ENCODE results near the gene PRM1.

PRM1 gene

DNA sequence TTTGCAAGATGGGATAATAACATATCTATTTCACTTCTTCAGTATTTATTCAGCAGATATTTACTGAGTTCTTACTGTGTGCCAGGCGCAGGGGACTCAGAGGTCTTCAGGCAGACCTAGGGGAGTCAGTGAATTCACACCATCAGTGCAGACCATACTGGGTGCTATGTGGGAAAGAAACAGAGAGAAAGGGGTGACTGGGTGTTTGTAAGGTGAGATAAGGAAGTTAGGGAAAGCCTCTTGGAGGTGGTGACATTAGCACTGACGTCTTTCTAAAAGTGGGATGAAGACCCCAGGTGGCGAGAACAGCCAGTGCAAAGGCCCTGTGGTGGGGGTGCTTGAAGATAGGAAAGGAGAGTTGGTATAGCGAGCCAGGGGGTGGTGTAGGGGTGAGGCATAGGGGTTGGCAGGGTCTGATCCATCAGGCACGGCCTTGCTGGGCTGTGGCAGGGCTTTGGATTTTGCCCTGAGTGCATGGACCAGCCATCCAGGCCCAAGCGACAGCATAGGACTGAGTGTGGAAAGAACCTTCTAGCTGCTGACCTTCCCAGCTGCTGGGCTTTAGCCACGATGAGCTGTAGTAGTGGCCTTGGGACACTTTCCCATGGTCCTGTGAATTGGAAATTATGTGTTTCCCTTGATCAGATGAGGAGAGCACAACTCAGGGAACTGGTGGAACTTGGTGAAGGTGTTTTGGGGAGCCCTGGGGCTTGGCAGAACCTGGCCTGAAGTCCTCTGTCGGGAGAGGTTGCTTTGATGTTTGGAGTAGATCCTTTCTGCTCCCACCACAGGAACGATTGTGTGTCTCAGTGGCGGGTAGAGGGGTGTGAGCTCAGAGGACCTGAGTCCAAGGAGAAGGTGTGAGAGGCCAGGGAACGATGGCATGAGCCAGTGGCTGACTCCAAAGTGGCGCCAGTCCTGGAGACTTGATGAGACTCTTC lies 21.2 kb downstream of the PRM1 start:
- no peaks in the 10 kb centered on the region for H3K36me3 ChIP-seq (ENCODE audit: control insufficient read depth in 2 of 2, insufficient read depth in 2 of 2, low read length in 2 of 2)
- H3K9ac ChIP-seq (ENCODE audit: low read depth in 1 of 2, low read length in 2 of 2) = peak overlapping the region in 1 of 2 donors; percentile 64
- no peaks in the 10 kb centered on the region for H3K9me3 ChIP-seq (ENCODE audit: control insufficient read depth in 2 of 2, low read length in 2 of 2)
- peaks cover 42 to 47% of the 10 kb centered on the region in 2 donors for H3K4me1 ChIP-seq (ENCODE audit: control insufficient read depth in 2 of 2, insufficient read depth in 2 of 2, low read length in 2 of 2)
- no peak overlapping the region for H3K4me3 ChIP-seq (ENCODE audit: low read length in 2 of 2)
- no peak overlapping the region for H3K27ac ChIP-seq (ENCODE audit: low read depth in 2 of 2, low read length in 2 of 2)
- H3K27me3 ChIP-seq (ENCODE audit: control insufficient read depth in 2 of 2, insufficient read depth in 2 of 2, low read length in 2 of 2) = no peaks in the 10 kb centered on the region

DNA sequence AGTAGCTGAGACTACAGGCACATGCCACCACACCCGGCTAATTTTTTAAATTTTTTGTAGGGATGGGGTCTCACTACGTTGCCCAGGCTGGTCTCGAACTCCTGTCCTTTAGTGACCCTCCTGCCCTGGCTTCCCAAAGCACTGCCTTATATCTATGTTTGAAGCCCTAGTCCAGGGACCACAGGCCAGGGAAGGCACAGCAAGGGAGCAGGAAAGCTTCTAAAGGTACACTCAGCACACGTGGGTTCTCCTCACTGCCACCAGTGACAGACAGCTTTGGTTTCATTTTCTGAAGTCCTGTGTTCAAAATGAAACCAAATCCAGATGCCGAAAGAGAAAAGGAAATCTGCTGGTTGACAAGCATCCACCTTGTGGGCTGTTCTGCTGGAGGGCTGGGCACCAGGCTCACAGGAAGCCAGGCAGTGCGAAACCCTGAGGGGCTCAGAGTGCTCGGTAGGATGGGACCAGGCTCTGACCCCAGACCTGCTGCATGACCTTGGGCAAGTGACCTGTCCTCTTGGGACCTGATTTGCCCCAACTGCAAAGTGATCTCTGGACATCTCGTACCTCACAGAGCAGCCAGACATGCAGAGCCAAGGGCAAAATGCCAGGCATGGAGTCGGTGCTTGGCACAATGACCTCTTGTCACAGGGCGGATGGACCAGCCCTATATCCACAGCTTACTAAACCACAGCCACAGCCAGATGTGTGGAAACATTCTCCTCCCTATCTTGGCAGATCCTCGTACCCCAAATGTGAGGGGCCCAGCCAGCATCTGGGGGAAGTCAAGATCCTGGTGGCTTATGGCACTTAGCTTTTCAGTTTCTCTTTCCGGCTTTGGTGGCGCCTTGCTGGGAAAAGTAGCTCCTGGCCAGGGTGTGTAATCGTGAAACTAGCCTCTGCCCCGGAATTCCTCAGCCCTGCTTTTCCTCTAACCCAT lies 22.3 kb downstream of the PRM1 start:
- no peaks in the 10 kb centered on the region for H3K27me3 ChIP-seq (ENCODE audit: control insufficient read depth in 2 of 2, insufficient read depth in 2 of 2, low read length in 2 of 2)
- peaks cover 36 to 45% of the 10 kb centered on the region in 2 donors for H3K4me1 ChIP-seq (ENCODE audit: control insufficient read depth in 2 of 2, insufficient read depth in 2 of 2, low read length in 2 of 2)
- no peaks in the 10 kb centered on the region for H3K9me3 ChIP-seq (ENCODE audit: control insufficient read depth in 2 of 2, low read length in 2 of 2)
- H3K4me3 ChIP-seq (ENCODE audit: low read length in 2 of 2) = peak overlapping the region; percentile 20 to 63
- H3K9ac ChIP-seq (ENCODE audit: low read depth in 1 of 2, low read length in 2 of 2) = peak overlapping the region in 1 of 2 donors; percentile 64
- H3K27ac ChIP-seq (ENCODE audit: low read depth in 2 of 2, low read length in 2 of 2) = peak overlapping the region; percentile 49 to 52
- H3K36me3 ChIP-seq (ENCODE audit: control insufficient read depth in 2 of 2, insufficient read depth in 2 of 2, low read length in 2 of 2) = no peaks in the 10 kb centered on the region

DNA sequence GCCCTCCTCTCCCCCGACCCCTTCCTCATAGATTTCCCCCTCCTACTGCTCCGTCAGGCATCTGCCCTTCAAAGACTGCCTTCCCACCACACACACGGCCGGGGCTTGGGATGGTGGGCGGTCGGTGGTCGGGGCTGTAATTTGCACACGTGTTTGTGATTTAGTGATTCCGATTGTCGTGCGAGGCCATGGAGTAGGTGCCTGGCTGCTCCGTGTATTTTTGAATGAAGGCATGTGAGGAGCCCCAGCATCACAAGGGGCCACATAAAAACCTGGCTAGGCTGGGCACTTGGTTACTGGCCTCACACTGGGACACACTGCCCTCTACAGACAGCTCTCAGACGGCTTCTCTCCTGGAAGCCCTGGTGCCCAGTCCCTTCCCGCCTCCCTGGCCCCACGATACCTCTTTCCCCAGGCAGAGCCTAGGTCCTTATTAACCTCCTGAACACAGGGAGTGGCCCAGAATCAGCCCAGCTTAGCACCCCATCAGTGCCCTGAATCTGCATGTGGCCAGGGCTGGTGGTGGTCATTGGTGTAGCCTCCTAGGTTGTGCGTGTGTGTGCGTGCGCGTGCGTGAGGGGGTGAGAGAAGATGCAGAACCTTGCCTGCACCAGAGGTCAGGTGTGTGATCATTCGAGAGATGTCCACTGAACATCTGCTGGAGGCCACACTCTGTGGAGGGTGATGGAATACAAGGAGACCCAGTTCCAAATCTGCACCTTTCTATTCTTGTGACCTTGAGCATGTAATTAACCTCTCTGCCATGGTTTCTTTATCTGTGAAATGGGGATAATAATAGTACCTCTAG lies 23.8 kb downstream of the PRM1 start:
- H3K4me1 ChIP-seq (ENCODE audit: control insufficient read depth in 2 of 2, insufficient read depth in 2 of 2, low read length in 2 of 2) = peaks cover 31 to 35% of the 10 kb centered on the region in 2 donors

GRCh38 chr16:11256661-11257130 lies 24.4 kb downstream of the PRM1 start:
- Histone ChIP-seq H3K36me3 (ENCODE audit: control insufficient read depth in 2 of 2, insufficient read depth in 2 of 2, low read length in 2 of 2) (peaks cover 0 to 1% of the 10 kb centered on the region in 2 donors), H3K27me3 (ENCODE audit: control insufficient read depth in 2 of 2, insufficient read depth in 2 of 2, low read length in 2 of 2) (no peaks in the 10 kb centered on the region), H3K4me3 (ENCODE audit: low read length in 2 of 2) (peak overlapping the region; percentile 81 to 97), H3K4me1 (ENCODE audit: control insufficient read depth in 2 of 2, insufficient read depth in 2 of 2, low read length in 2 of 2) (peaks cover 31 to 35% of the 10 kb centered on the region in 2 donors), H3K9me3 (ENCODE audit: control insufficient read depth in 2 of 2, low read length in 2 of 2) (no peaks in the 10 kb centered on the region), H3K9ac (ENCODE audit: low read depth in 1 of 2, low read length in 2 of 2) (peak overlapping the region; percentile 88 to 93), H3K27ac (ENCODE audit: low read depth in 2 of 2, low read length in 2 of 2) (peak overlapping the region; percentile 98)

More for the DNA sequence above, 23.8 kb downstream of the PRM1 start:
- H3K4me3 ChIP-seq (ENCODE audit: low read length in 2 of 2) = peak overlapping the region; percentile 81 to 97
- H3K27ac ChIP-seq (ENCODE audit: low read depth in 2 of 2, low read length in 2 of 2) = peak overlapping the region; percentile 98
- peaks cover 0 to 1% of the 10 kb centered on the region in 2 donors for H3K36me3 ChIP-seq (ENCODE audit: control insufficient read depth in 2 of 2, insufficient read depth in 2 of 2, low read length in 2 of 2)
- no peaks in the 10 kb centered on the region for H3K27me3 ChIP-seq (ENCODE audit: control insufficient read depth in 2 of 2, insufficient read depth in 2 of 2, low read length in 2 of 2)
- no peaks in the 10 kb centered on the region for H3K9me3 ChIP-seq (ENCODE audit: control insufficient read depth in 2 of 2, low read length in 2 of 2)
- peak overlapping the region; percentile 88 to 93 for H3K9ac ChIP-seq (ENCODE audit: low read depth in 1 of 2, low read length in 2 of 2)

- peak within 1 kb of the TSS; percentile 81 to 97 for H3K4me3 ChIP-seq (ENCODE audit: low read length in 2 of 2)
- peak within 1 kb of the TSS; percentile 88 to 93 for H3K9ac ChIP-seq (ENCODE audit: low read depth in 1 of 2, low read length in 2 of 2)
- no peaks in the 10 kb centered on the region for H3K27me3 ChIP-seq (ENCODE audit: control insufficient read depth in 2 of 2, insufficient read depth in 2 of 2, low read length in 2 of 2)
- H3K27ac ChIP-seq (ENCODE audit: low read depth in 2 of 2, low read length in 2 of 2) = peak within 1 kb of the TSS; percentile 98
- H3K9me3 ChIP-seq (ENCODE audit: control insufficient read depth in 2 of 2, low read length in 2 of 2) = no peaks in the 10 kb centered on the region
- H3K36me3 ChIP-seq (ENCODE audit: control insufficient read depth in 2 of 2, insufficient read depth in 2 of 2, low read length in 2 of 2) = peaks cover 0 to 1% of the 10 kb centered on the region in 2 donors
- peaks cover 31 to 35% of the 10 kb centered on the region in 2 donors for H3K4me1 ChIP-seq (ENCODE audit: control insufficient read depth in 2 of 2, insufficient read depth in 2 of 2, low read length in 2 of 2)
These were observed 25.1 kb downstream of the PRM1 start, which contains the start of gene SOCS1 for GRCh38 chr16:11255737-11256660. Gene SOCS1, minus strand, starts transcription at chr16:11256204. Its CDS starts 726 bp downstream, at chr16:11255478.

DNA sequence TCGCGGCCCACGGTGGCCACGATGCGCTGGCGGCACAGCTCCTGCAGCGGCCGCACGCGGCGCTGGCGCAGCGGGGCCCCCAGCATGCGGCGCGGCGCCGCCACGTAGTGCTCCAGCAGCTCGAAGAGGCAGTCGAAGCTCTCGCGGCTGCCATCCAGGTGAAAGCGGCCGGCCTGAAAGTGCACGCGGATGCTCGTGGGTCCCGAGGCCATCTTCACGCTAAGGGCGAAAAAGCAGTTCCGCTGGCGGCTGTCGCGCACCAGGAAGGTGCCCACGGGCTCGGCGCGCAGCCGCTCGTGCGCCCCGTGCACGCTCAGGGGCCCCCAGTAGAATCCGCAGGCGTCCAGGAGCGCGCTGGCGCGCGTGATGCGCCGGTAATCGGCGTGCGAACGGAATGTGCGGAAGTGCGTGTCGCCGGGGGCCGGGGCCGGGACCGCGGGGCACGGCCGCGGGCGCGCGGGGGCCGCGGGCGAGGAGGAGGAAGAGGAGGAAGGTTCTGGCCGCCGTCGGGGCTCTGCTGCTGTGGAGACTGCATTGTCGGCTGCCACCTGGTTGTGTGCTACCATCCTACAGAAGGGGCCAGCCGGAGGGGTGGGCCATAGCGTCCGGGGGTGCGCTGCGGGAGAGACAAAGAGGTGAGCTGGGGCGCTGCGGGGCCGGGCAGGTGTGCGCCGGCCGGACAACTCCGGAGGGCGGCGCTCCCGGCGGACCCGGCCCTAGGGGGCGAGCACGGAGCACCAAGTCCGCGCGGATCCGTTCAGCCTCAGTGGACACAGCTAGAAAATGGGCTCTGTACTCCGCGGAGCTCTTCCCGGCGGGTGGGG lies 26.0 kb downstream of the PRM1 start:
- peak overlapping the region; percentile 98 for H3K27ac ChIP-seq (ENCODE audit: low read depth in 2 of 2, low read length in 2 of 2)
- H3K4me3 ChIP-seq (ENCODE audit: low read length in 2 of 2) = peak overlapping the region; percentile 70 to 82
- no peaks in the 10 kb centered on the region for H3K9me3 ChIP-seq (ENCODE audit: control insufficient read depth in 2 of 2, low read length in 2 of 2)
- peaks cover 0 to 1% of the 10 kb centered on the region in 2 donors for H3K36me3 ChIP-seq (ENCODE audit: control insufficient read depth in 2 of 2, insufficient read depth in 2 of 2, low read length in 2 of 2)
- H3K4me1 ChIP-seq (ENCODE audit: control insufficient read depth in 2 of 2, insufficient read depth in 2 of 2, low read length in 2 of 2) = peaks cover 31 to 35% of the 10 kb centered on the region in 2 donors
- H3K9ac ChIP-seq (ENCODE audit: low read depth in 1 of 2, low read length in 2 of 2) = peak overlapping the region; percentile 52 to 93
- no peaks in the 10 kb centered on the region for H3K27me3 ChIP-seq (ENCODE audit: control insufficient read depth in 2 of 2, insufficient read depth in 2 of 2, low read length in 2 of 2)

GRCh38 chr16:11253995-11254912 lies 26.9 kb downstream of the PRM1 start:
- H3K27me3 ChIP-seq (ENCODE audit: control insufficient read depth in 2 of 2, insufficient read depth in 2 of 2, low read length in 2 of 2) = no peaks in the 10 kb centered on the region
- peaks cover 26 to 31% of the 10 kb centered on the region in 2 donors for H3K4me1 ChIP-seq (ENCODE audit: control insufficient read depth in 2 of 2, insufficient read depth in 2 of 2, low read length in 2 of 2)
- H3K9ac ChIP-seq (ENCODE audit: low read depth in 1 of 2, low read length in 2 of 2) = peak overlapping the region; percentile 52 to 93
- H3K4me3 ChIP-seq (ENCODE audit: low read length in 2 of 2) = peak overlapping the region; percentile 70 to 82
- H3K27ac ChIP-seq (ENCODE audit: low read depth in 2 of 2, low read length in 2 of 2) = peak overlapping the region; percentile 98
- H3K9me3 ChIP-seq (ENCODE audit: control insufficient read depth in 2 of 2, low read length in 2 of 2) = no peaks in the 10 kb centered on the region
- peaks cover 0 to 1% of the 10 kb centered on the region in 2 donors for H3K36me3 ChIP-seq (ENCODE audit: control insufficient read depth in 2 of 2, insufficient read depth in 2 of 2, low read length in 2 of 2)
